ENCODE results near the gene CD247. TPM values are rescaled to one million over a fixed set of nuclear protein-coding genes. Genes with fewer than 3 reads are reported as not detected.

CD247 gene
- total and polyA plus RNA-seq, 2 of the 13 experiments (the other 11 are each of a cell fraction or from before 2014, with no cell fraction given): 0.20 TPM; not detected in 1

- in situ Hi-C loops (cut with HindIII; ENCODE audit: extremely low pct_ligation_motif_present, low pct_unique_long_range_greater_than_20kb): no loop called here
- Histone ChIP-seq H3K9me3 (ENCODE audit: low read length) (no peaks in the 10 kb centered on the region), H4K20me1 (ENCODE audit: insufficient read depth, low read length) (no peaks in the 10 kb centered on the region), H3K9ac (ENCODE audit: insufficient read depth, low read depth, low read length) (no peak overlapping the region), H2AFZ (ENCODE audit: low read length) (no peak overlapping the region), H3K27me3 (ENCODE audit: control insufficient read depth in 1 of 2, insufficient read depth in 2 of 2, low read length in 2 of 2) (peaks cover 0 to 20% of the 10 kb centered on the region in 2 experiments; a peak in 2 of 5 replicates), H3K4me2 (ENCODE audit: low read depth, low read length) (no peak overlapping the region), H3K27ac (ENCODE audit: extremely low read length, insufficient read depth, low read length) (no peak overlapping the region), H3K36me3 (replicated peaks in 1 of 2; ENCODE audit: control insufficient read depth in 1 of 2, insufficient read depth in 2 of 2, low read length in 2 of 2) (no peaks in the 10 kb centered on the region), H3K4me3 (replicated peaks in 1 of 3; ENCODE audit: insufficient read depth in 1 of 3, low read depth in 2 of 3, low read length in 3 of 3) (no peak overlapping the region), H3K79me2 (ENCODE audit: insufficient read depth, low read length) (no peaks in the 10 kb centered on the region), H3K4me1 (ENCODE audit: insufficient read depth, low read length) (no peaks in the 10 kb centered on the region)
- ChIA-PET POLR2A (no interaction called here), CTCF (ENCODE audit: low intra/inter-chr PET ratio, low total read pairs) (no interaction called here)
- DNase-seq (ENCODE audit: low spot score) (no peak), FAIRE-seq (no peak), ATAC-seq (no peak)
- no TSS peak for BruUV-seq (replicated peaks)
- intact Hi-C loops (cut with micrococcal nuclease; ENCODE audit: unreplicated experiment): no loop called here
- WGBS (ENCODE audit: low lambda C conversion rate): 50% methylated on average over 9 of the region's 9 CpGs
- TF ChIP-seq ZNF280D (CRISPR knock-in tag; IDR thresholded peaks at IDR 0.05) (no peak), YY1 (IDR thresholded peaks at IDR 0.05; ENCODE audit: insufficient read depth, insufficient replicate concordance, low read depth, low read length) (no peak), THRA (CRISPR knock-in tag; IDR thresholded peaks at IDR 0.05; ENCODE audit: borderline replicate concordance) (no peak), U2AF1 (optimal IDR thresholded peaks at IDR 0.05; ENCODE audit: low read depth, low read length) (no peak), KLF13 (CRISPR knock-in tag; IDR thresholded peaks at IDR 0.05) (no peak), ZFAT (CRISPR knock-in tag; conservative IDR thresholded peaks at IDR 0.05) (no peak), ZFP90 (CRISPR knock-in tag; IDR thresholded peaks at IDR 0.05; ENCODE audit: borderline replicate concordance) (no peak), HNRNPLL (IDR thresholded peaks at IDR 0.05; ENCODE audit: low read depth, low read length, poor library complexity, severe bottlenecking) (no peak), CBX5 (CRISPR knock-in tag; IDR thresholded peaks at IDR 0.05; ENCODE audit: borderline replicate concordance) (no peak), HOXA5 (CRISPR knock-in tag; IDR thresholded peaks at IDR 0.05) (no peak), ZBTB25 (CRISPR knock-in tag; IDR thresholded peaks at IDR 0.05) (no peak), HMG20A (CRISPR knock-in tag; IDR thresholded peaks at IDR 0.05; ENCODE audit: borderline replicate concordance) (no peak), ZC3H4 (CRISPR knock-in tag; IDR thresholded peaks at IDR 0.05; ENCODE audit: borderline replicate concordance) (no peak), DRAP1 (CRISPR knock-in tag; IDR thresholded peaks at IDR 0.05) (no peak), ZBTB26 (CRISPR knock-in tag; IDR thresholded peaks at IDR 0.05; ENCODE audit: borderline replicate concordance) (no peak), KMT2B (CRISPR knock-in tag; IDR thresholded peaks at IDR 0.05) (no peak), KLF9 (CRISPR knock-in tag; IDR thresholded peaks at IDR 0.05; ENCODE audit: low read depth) (no peak)
Measured at GRCh38 chr1:167514288-167514687, 4.0 kb downstream of the CD247 start.
